Mammary epithelial cell (primary cell): ENCODE data around the gene PAX3.

Experiments used
- CTCF ChIP-seq, 2 donors: IDR thresholded peaks in 1 of 2; conservative IDR thresholded peaks in 1 of 2; 2 replicates each; pipeline ENCODE4 v1.5.1; 2011 to 2012; ENCODE audit warnings: inconsistent platforms in 2 of 2, low read length in 2 of 2, mild to moderate bottlenecking in 2 of 2, control low read depth in 1 of 2, low read depth in 1 of 2; ENCODE audit not compliant: insufficient read depth in 1 of 2; ENCODE audit errors: extremely low read depth in 1 of 2
- EZH2 ChIP-seq: IDR thresholded peaks from 2 replicates; pipeline ENCODE4 v1.6.1; 2012; ENCODE audit warnings: low read length, inconsistent platforms, borderline replicate concordance

- TF ChIP-seq CTCF (conservative IDR thresholded peaks at IDR 0.05 in 1 of 2, IDR thresholded peaks at IDR 0.05 in 1 of 2; ENCODE audit: extremely low read depth in 1 of 2, insufficient read depth in 1 of 2, low read depth in 1 of 2, low read length in 2 of 2) (no peak), EZH2 (no peak)
Observed at GRCh38 chr2:222261504-222261903, 37.3 kb downstream of the PAX3 start.
